ENCODE measurements around the gene MAP4K4. TPM values are rescaled to one million over a fixed set of nuclear protein-coding genes. Genes with fewer than 3 reads are reported as not detected.

MAP4K4 gene
- total RNA-seq, 2 experiments from 2014 or later = 90.2 to 92.2 TPM

DNA sequence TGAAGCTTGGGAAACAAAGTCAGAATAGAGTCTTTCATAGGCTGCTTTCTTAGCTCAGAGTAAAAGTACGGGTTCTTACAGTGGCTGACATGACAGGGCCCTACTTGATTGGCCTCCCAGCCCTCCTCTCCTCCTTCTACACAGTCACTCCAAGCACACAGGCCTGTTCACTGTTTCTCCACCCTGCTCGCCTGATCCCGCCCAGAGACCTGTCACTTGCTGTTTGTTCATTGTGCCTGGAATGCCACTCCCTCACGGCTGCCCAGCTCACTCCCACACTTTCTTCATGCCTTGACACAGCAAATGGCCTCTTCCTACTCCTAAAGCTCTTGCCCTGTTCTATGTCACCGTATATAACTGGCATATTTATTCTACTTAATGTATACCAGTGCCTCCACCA, 104.8 kb downstream of the MAP4K4 start:
- Mint-ChIP-seq H3K27ac (no peak overlapping the region), H3K9me3 (ENCODE audit: insufficient read depth) (peaks cover under 1% of the 10 kb centered on the region), H3K4me1 (ENCODE audit: low read depth) (peaks cover 25% of the 10 kb centered on the region), H3K27me3 (ENCODE audit: low read depth) (no peaks in the 10 kb centered on the region), H3K36me3 (ENCODE audit: low read depth) (peaks cover 14% of the 10 kb centered on the region), H3K4me3 (no peak overlapping the region)
- CTCF ChIA-PET = no interaction called here
- DNase-seq = no peak
- POLR2A ChIA-PET = no interaction called here
- no peak for ATAC-seq

DNA sequence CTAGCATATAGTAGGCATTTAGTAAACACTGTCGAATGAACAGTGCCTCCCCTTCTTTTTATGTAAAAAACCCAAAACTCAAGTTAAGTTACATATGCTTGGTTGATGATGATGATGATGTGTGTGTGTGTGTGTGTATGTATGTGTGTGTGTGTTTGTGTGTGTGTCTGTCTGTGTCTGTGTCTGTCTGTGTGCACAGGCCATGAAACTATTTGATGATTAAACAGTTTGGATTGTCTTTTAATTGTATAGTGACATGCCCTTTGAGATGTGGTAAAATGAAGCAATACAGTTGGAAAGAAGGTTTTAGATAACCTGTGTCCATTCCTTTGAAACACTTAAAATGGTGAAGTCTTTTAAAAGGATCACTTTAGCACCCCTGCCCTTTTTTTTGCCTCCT, 105.6 kb downstream of the MAP4K4 start:
- H3K27me3 Mint-ChIP-seq (ENCODE audit: low read depth) = no peaks in the 10 kb centered on the region
- peaks cover 26% of the 10 kb centered on the region for H3K4me1 Mint-ChIP-seq (ENCODE audit: low read depth)
- no peak overlapping the region for H3K4me3 Mint-ChIP-seq
- no peak overlapping the region for H3K27ac Mint-ChIP-seq
- DNase-seq (no peak), ATAC-seq (no peak)
- H3K36me3 Mint-ChIP-seq (ENCODE audit: low read depth) = peaks cover 17% of the 10 kb centered on the region
- POLR2A ChIA-PET = no interaction called here
- CTCF ChIA-PET = no interaction called here
- H3K9me3 Mint-ChIP-seq (ENCODE audit: insufficient read depth) = peaks cover 5% of the 10 kb centered on the region

- ATAC-seq (no peak), DNase-seq (no peak)
- Mint-ChIP-seq H3K36me3 (ENCODE audit: low read depth) (peaks cover 19% of the 10 kb centered on the region), H3K4me3 (no peak overlapping the region), H3K4me1 (ENCODE audit: low read depth) (peaks cover 26% of the 10 kb centered on the region), H3K27ac (no peak overlapping the region), H3K27me3 (ENCODE audit: low read depth) (no peaks in the 10 kb centered on the region), H3K9me3 (ENCODE audit: insufficient read depth) (peaks cover 5% of the 10 kb centered on the region)
- POLR2A ChIA-PET = no interaction called here
- CTCF ChIA-PET = no interaction called here
Observed at GRCh38 chr2:101803945-101804696, 106.6 kb downstream of the MAP4K4 start.

GRCh38 chr2:101805152-101806088, 107.9 kb downstream of the MAP4K4 start:
- H3K4me1 Mint-ChIP-seq (ENCODE audit: low read depth) = peaks cover 25% of the 10 kb centered on the region
- no peaks in the 10 kb centered on the region for H3K27me3 Mint-ChIP-seq (ENCODE audit: low read depth)
- H3K4me3 Mint-ChIP-seq = no peak overlapping the region
- ChIA-PET POLR2A (no interaction called here), CTCF (no interaction called here)
- H3K36me3 Mint-ChIP-seq (ENCODE audit: low read depth) = peaks cover 15% of the 10 kb centered on the region
- no peak for ATAC-seq
- peaks cover 5% of the 10 kb centered on the region for H3K9me3 Mint-ChIP-seq (ENCODE audit: insufficient read depth)
- DNase-seq = no peak
- peak overlapping the region; percentile 57 for H3K27ac Mint-ChIP-seq

DNA sequence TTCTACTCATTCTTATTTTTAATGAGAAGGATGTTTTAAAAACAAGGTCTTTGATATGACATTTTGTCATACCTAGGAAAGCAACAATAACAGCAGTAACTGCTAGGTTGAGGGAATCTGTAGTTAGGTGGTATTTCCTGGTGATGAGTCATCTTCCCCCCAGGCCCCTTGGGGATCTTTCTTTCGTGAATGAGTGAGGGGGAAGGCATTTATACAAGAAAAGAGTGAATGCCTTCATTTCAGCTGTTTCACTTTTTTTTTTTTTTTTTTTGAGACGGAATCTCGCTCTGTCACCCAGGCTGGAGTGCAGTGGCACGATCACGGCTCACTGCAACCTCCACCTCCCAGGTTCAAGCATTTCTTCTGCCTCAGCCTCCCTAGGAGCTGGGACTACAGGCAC, 108.6 kb downstream of the MAP4K4 start:
- H3K36me3 Mint-ChIP-seq (ENCODE audit: low read depth) = peaks cover 15% of the 10 kb centered on the region

GRCh38 chr2:101806701-101807100, 109.2 kb downstream of the MAP4K4 start:
- no peaks in the 10 kb centered on the region for H3K27me3 Mint-ChIP-seq (ENCODE audit: low read depth)
- POLR2A ChIA-PET = no interaction called here
- CTCF ChIA-PET = interaction anchor here (1.2 kb wide), 1 partner anchor 21 kb away, joined by 3 read pairs; no protein-coding TSS in a partner anchor
- no peak for ATAC-seq
- H3K27ac Mint-ChIP-seq = peak overlapping the region; percentile 23
- no peak overlapping the region for H3K4me3 Mint-ChIP-seq
- peaks cover 25% of the 10 kb centered on the region for H3K4me1 Mint-ChIP-seq (ENCODE audit: low read depth)
- peaks cover 20% of the 10 kb centered on the region for H3K36me3 Mint-ChIP-seq (ENCODE audit: low read depth)
- no peak for DNase-seq
- peaks cover 5% of the 10 kb centered on the region for H3K9me3 Mint-ChIP-seq (ENCODE audit: insufficient read depth)

More for the DNA sequence above, 108.6 kb downstream of the MAP4K4 start:
- Mint-ChIP-seq H3K27me3 (ENCODE audit: low read depth) (no peaks in the 10 kb centered on the region), H3K27ac (peak overlapping the region; percentile 57), H3K4me3 (no peak overlapping the region), H3K9me3 (ENCODE audit: insufficient read depth) (peaks cover 5% of the 10 kb centered on the region), H3K4me1 (ENCODE audit: low read depth) (peaks cover 25% of the 10 kb centered on the region)
- ATAC-seq (no peak), DNase-seq (no peak)
- ChIA-PET CTCF (interaction anchor here (1.2 kb wide), 1 partner anchor 22 kb away, joined by 3 read pairs; no protein-coding TSS in a partner anchor), POLR2A (no interaction called here)

- Mint-ChIP-seq H3K4me3 (no peak overlapping the region), H3K27me3 (ENCODE audit: low read depth) (no peaks in the 10 kb centered on the region), H3K27ac (no peak overlapping the region), H3K4me1 (ENCODE audit: low read depth) (peaks cover 25% of the 10 kb centered on the region), H3K9me3 (ENCODE audit: insufficient read depth) (peaks cover 5% of the 10 kb centered on the region), H3K36me3 (ENCODE audit: low read depth) (peaks cover 18% of the 10 kb centered on the region)
- ChIA-PET POLR2A (no interaction called here), CTCF (interaction anchor here (1.2 kb wide), 1 partner anchor 21 kb away, joined by 3 read pairs; no protein-coding TSS in a partner anchor)
- DNase-seq (no peak), ATAC-seq (no peak)
Observed at GRCh38 chr2:101807242-101807641, 109.7 kb downstream of the MAP4K4 start.

GRCh38 chr2:101808006-101808562, 110.6 kb downstream of the MAP4K4 start:
- H3K36me3 Mint-ChIP-seq (ENCODE audit: low read depth) = peaks cover 18% of the 10 kb centered on the region
- ChIA-PET POLR2A (no interaction called here), CTCF (interaction anchor here (1.6 kb wide), 1 partner anchor 15 kb away, joined by 3 read pairs; no protein-coding TSS in a partner anchor)
- DNase-seq (no peak), ATAC-seq (no peak)
- H3K27me3 Mint-ChIP-seq (ENCODE audit: low read depth) = no peaks in the 10 kb centered on the region
- H3K4me1 Mint-ChIP-seq (ENCODE audit: low read depth) = peaks cover 25% of the 10 kb centered on the region
- peaks cover 5% of the 10 kb centered on the region for H3K9me3 Mint-ChIP-seq (ENCODE audit: insufficient read depth)
- no peak overlapping the region for H3K27ac Mint-ChIP-seq
- H3K4me3 Mint-ChIP-seq = no peak overlapping the region

GRCh38 chr2:101809698-101810097, 112.2 kb downstream of the MAP4K4 start:
- ATAC-seq = no peak
- H3K4me1 Mint-ChIP-seq (ENCODE audit: low read depth) = peaks cover 35% of the 10 kb centered on the region

DNA sequence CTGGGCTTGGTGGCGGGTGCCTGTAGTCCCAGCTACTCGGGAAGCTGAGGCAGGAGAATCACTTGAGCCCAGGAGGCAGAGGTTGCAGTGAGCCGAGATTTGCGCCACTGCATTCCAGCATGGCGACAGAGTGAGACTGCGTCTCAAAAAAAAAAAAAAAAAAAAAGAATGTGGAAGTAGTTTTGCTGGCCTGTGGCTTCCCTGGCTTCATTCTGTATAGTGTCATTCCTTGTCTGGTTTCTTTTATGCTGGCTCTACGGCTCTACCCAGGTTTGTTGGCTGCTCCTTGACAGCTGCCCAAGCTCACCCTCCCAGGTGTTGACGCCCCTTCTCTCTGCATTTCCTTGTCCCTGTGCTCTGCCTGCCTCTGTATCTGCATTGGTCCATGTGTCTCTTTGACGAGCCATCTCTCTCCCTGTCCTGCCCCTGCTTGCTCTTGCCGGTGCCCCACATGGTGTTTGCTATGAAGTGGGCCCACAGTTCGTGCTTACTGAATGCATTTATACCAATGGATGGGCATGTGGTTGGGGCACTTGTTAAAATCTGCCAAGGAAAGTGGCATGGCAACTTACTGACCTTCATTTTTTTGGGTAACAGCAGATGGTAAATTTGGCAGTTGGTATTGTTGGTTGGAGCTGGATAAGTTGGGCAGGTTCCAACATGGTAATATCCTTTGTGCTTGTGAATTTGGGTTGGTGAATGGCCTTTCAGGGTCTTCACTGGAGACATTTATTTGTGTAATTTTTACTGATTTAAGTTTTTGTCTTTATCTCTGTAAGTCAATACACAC, 113.9 kb downstream of the MAP4K4 start:
- H3K4me3 Mint-ChIP-seq = no peak overlapping the region
- H3K27me3 Mint-ChIP-seq (ENCODE audit: low read depth) = no peaks in the 10 kb centered on the region
- H3K36me3 Mint-ChIP-seq (ENCODE audit: low read depth) = peaks cover 24% of the 10 kb centered on the region
- ChIA-PET POLR2A (interaction anchor here (0.6 kb wide), 1 partner anchor 26 kb away, joined by 3 read pairs; no protein-coding TSS in a partner anchor), CTCF (interaction anchor here (0.6 kb wide), 1 partner anchor 393 kb away, joined by 3 read pairs; no protein-coding TSS in a partner anchor)
- H3K4me1 Mint-ChIP-seq (ENCODE audit: low read depth) = peaks cover 25% of the 10 kb centered on the region
- H3K9me3 Mint-ChIP-seq (ENCODE audit: insufficient read depth) = peaks cover 5% of the 10 kb centered on the region
- H3K27ac Mint-ChIP-seq = no peak overlapping the region
- no peak for ATAC-seq
- no peak for DNase-seq

More at GRCh38 chr2:101809698-101810097, 112.2 kb downstream of the MAP4K4 start:
- Mint-ChIP-seq H3K27me3 (ENCODE audit: low read depth) (no peaks in the 10 kb centered on the region), H3K36me3 (ENCODE audit: low read depth) (peaks cover 24% of the 10 kb centered on the region), H3K4me3 (no peak overlapping the region), H3K9me3 (ENCODE audit: insufficient read depth) (peaks cover 5% of the 10 kb centered on the region), H3K27ac (no peak overlapping the region)
- DNase-seq = no peak
- ChIA-PET POLR2A (no interaction called here), CTCF (no interaction called here)

GRCh38 chr2:101812226-101812625, 114.7 kb downstream of the MAP4K4 start:
- no peaks in the 10 kb centered on the region for H3K27me3 Mint-ChIP-seq (ENCODE audit: low read depth)
- DNase-seq (no peak), ATAC-seq (no peak)
- peaks cover 21% of the 10 kb centered on the region for H3K36me3 Mint-ChIP-seq (ENCODE audit: low read depth)
- ChIA-PET CTCF (no interaction called here), POLR2A (no interaction called here)
- no peak overlapping the region for H3K27ac Mint-ChIP-seq
- H3K4me3 Mint-ChIP-seq = no peak overlapping the region
- peaks cover 19% of the 10 kb centered on the region for H3K4me1 Mint-ChIP-seq (ENCODE audit: low read depth)
- H3K9me3 Mint-ChIP-seq (ENCODE audit: insufficient read depth) = peaks cover 5% of the 10 kb centered on the region

All from activated CD8-positive, alpha-beta T cell treated with anti-CD3 and anti-CD28 coated beads, Interleukin-2, amount 10 ng/mL, durations not matched to agents 7 days and 5 days (primary cell).